ENCODE data around the gene SPSB1. TPM values are rescaled to one million over a fixed set of nuclear protein-coding genes. Genes with fewer than 3 reads are reported as not detected.

The SPSB1 gene
- total RNA-seq, 1 experiment from 2014 or later, result 2.9 TPM

DNA sequence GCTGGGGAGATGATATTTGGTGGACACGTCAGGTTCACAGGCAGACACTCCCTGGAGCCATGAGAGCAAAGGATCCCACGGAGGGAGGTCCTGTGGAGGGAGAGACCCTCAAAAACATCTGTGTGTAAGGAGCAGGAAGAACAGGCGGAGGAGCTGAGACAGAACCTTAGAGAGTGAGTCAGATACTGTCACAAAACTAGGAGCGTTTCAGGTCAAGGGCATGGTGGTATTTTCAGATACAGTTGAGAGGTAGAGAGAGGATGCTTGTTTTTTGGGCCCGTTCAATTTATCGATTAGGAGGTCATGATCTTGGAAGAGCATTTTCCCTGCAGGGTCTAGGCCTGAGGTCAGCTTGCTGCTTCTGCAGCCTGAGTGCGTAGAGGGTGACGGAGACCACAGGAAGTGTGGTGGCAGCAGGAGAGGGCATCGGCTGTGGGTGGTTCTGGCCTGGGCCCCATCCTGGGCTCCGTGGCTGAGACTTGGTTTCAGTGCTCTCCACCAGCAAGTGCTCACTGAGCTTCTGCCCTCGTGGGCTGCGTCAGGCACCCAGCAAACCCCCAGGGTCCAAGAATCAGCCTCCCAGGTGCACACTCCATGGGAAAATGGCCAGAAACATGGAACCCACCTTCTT, 39.9 kb downstream of the SPSB1 start:
- H3K56ac ChIP-seq (ENCODE audit: insufficient read length, low read depth, low read length), result no peak overlapping the region
- H4K8ac ChIP-seq (replicated peaks; ENCODE audit: insufficient read length, low read depth, low read length), result no peak overlapping the region
- TF ChIP-seq, protein P1, sequence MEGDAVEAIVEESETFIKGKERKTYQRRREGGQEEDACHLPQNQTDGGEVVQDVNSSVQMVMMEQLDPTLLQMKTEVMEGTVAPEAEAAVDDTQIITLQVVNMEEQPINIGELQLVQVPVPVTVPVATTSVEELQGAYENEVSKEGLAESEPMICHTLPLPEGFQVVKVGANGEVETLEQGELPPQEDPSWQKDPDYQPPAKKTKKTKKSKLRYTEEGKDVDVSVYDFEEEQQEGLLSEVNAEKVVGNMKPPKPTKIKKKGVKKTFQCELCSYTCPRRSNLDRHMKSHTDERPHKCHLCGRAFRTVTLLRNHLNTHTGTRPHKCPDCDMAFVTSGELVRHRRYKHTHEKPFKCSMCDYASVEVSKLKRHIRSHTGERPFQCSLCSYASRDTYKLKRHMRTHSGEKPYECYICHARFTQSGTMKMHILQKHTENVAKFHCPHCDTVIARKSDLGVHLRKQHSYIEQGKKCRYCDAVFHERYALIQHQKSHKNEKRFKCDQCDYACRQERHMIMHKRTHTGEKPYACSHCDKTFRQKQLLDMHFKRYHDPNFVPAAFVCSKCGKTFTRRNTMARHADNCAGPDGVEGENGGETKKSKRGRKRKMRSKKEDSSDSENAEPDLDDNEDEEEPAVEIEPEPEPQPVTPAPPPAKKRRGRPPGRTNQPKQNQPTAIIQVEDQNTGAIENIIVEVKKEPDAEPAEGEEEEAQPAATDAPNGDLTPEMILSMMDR (conservative IDR thresholded peaks at IDR 0.05), result no peak
- no peak overlapping the region; a peak in 2 of 7 replicates for H3K27ac Mint-ChIP-seq
- DNase-seq, result no peak
- H3K18ac ChIP-seq (ENCODE audit: insufficient read length, low read depth, low read length), result no peak overlapping the region
- peaks cover 1% of the 10 kb centered on the region for H3K27me3 Mint-ChIP-seq (ENCODE audit: low read depth)
- H3K14ac ChIP-seq (ENCODE audit: insufficient read depth, low read length), result no peak overlapping the region
- H3K4me1 ChIP-seq (ENCODE audit: insufficient read depth, low read length), result no peaks in the 10 kb centered on the region
- no peak overlapping the region for H3T11ph ChIP-seq (ENCODE audit: low read length)
- no peak overlapping the region for H2BK12ac ChIP-seq (ENCODE audit: insufficient read length, low read depth, low read length)
- WGBS (ENCODE audit: extremely low coverage, insufficient read length, low lambda C conversion rate), result no CpG with 5 or more reads among the region's 12 CpGs
- H4K20me1 ChIP-seq (ENCODE audit: control insufficient read depth, insufficient read depth, insufficient read length), result no peaks in the 10 kb centered on the region
- no peak overlapping the region for H4K5ac ChIP-seq (ENCODE audit: insufficient read length, low read depth, low read length)
- H2AFZ ChIP-seq (ENCODE audit: low read length), result no peak overlapping the region
- no peak overlapping the region for H3K27ac ChIP-seq (ENCODE audit: insufficient read length, low read depth, low read length)
- no peak overlapping the region for H3K4me3 Mint-ChIP-seq
- H3K79me1 ChIP-seq (ENCODE audit: insufficient read depth, low read depth, low read length, poor library complexity, severe bottlenecking), result no peaks in the 10 kb centered on the region
- H3K23me2 ChIP-seq (ENCODE audit: insufficient read length, low read depth, low read length, poor library complexity, severe bottlenecking), result no peaks in the 10 kb centered on the region
- H2AK5ac ChIP-seq (ENCODE audit: insufficient read length, low read length), result no peak overlapping the region
- H2BK15ac ChIP-seq (ENCODE audit: low read depth, low read length), result no peak overlapping the region
- H3K4me1 Mint-ChIP-seq, result peaks cover 0 to 3% of the 10 kb centered on the region in 2 experiments; a peak in 2 of 4 replicates
- H3K4ac ChIP-seq (ENCODE audit: low read depth, low read length), result no peak overlapping the region
- no peaks in the 10 kb centered on the region for H3K27me3 ChIP-seq (ENCODE audit: insufficient read depth, low read length)
- H3K9ac ChIP-seq (ENCODE audit: extremely low read depth, insufficient read length, low read length), result no peak overlapping the region
- H3K4me2 ChIP-seq (ENCODE audit: insufficient read depth, insufficient read length, low read length), result no peak overlapping the region
- H2BK5ac ChIP-seq (ENCODE audit: insufficient read length, low read length), result no peak overlapping the region
- H3K79me2 ChIP-seq (ENCODE audit: insufficient read depth, low read length), result no peaks in the 10 kb centered on the region
- H3K9me3 Mint-ChIP-seq, result no peaks in the 10 kb centered on the region
- no peak overlapping the region for H2BK20ac ChIP-seq (ENCODE audit: low read depth, low read length, poor library complexity, severe bottlenecking)
- no peak overlapping the region for H3K23ac ChIP-seq (ENCODE audit: insufficient read length, low read depth, low read length)
- H3K36me3 Mint-ChIP-seq (ENCODE audit: insufficient read depth in 1 of 3, low read depth in 3 of 3), result no peaks in the 10 kb centered on the region
- H3K9me3 ChIP-seq (ENCODE audit: control insufficient read depth, low read depth, low read length), result no peaks in the 10 kb centered on the region
- H2BK120ac ChIP-seq (ENCODE audit: low read depth, low read length, poor library complexity, severe bottlenecking), result no peak overlapping the region
- no peak overlapping the region for H4K91ac ChIP-seq (ENCODE audit: insufficient read length, low read depth, low read length)

Measured in H9 (cell line).